Keratinocyte (primary cell): ENCODE data around the gene GABRR2.
"Not testable (repeated sequence)": the region's sequence is repeated elsewhere in the genome, so short reads cannot be mapped to it uniquely, and the experiment has no call there.

Experiments
- CTCF ChIP-seq, 3 experiments: IDR thresholded peaks in 1 of 3; conservative IDR thresholded peaks in 1 of 3; optimal IDR thresholded peaks in 1 of 3; 2 replicates in 2 of 3; 3 replicates in 1 of 3; pipeline versions ENCODE3 to v1.5.1; 2011; ENCODE audit warnings: low read length in 3 of 3, mild to moderate bottlenecking in 3 of 3, moderate library complexity in 2 of 3, control low read depth in 1 of 3, inconsistent platforms in 1 of 3; ENCODE audit not compliant: insufficient read depth in 2 of 3; ENCODE audit errors: extremely low read depth in 1 of 3
- EZH2 ChIP-seq: IDR thresholded peaks from one replicate; pipeline ENCODE4 v1.6.1; 2012; ENCODE audit warnings: inconsistent platforms, mild to moderate bottlenecking, low read length, moderate library complexity

- not testable (repeated sequence) for TF ChIP-seq CTCF (optimal IDR thresholded peaks at IDR 0.05 in 1 of 3, IDR thresholded peaks at IDR 0.05 in 1 of 3, conservative IDR thresholded peaks at IDR 0.05 in 1 of 3; ENCODE audit: extremely low read depth in 1 of 3, insufficient read depth in 2 of 3, low read length in 3 of 3); EZH2
These were observed 81.5 kb downstream of the GABRR2 start for GRCh38 chr6:89233605-89234004.
